HG03108 (cell line): Measurements from ENCODE around the gene ANKRD24.
"Not testable (repeated sequence)": the region's sequence is repeated elsewhere in the genome, so short reads cannot be mapped to it uniquely, and the experiment has no call there.

Experiments used
- ATAC-seq: cut with Tn5 transposase; IDR thresholded peaks from one replicate; pipeline ENCODE4 v1.9.1; 2021; ENCODE audit warnings: moderate library complexity; ENCODE audit not compliant: unreplicated experiment

The ANKRD24 gene

GRCh38 chr19:4173479-4174212 lies 8.8 kb upstream of the ANKRD24 start:
- no peak for ATAC-seq

GRCh38 chr19:4174213-4174894 lies 8.1 kb upstream of the ANKRD24 start:
- no peak for ATAC-seq

- no peak for ATAC-seq
Observed at GRCh38 chr19:4174895-4175668, 7.4 kb upstream of the ANKRD24 start.

GRCh38 chr19:4175669-4175931 lies 6.9 kb upstream of the ANKRD24 start:
- no peak for ATAC-seq

- ATAC-seq = no peak
Observed at GRCh38 chr19:4177146-4177545, 5.3 kb upstream of the ANKRD24 start.

- ATAC-seq = no peak
Observed at GRCh38 chr19:4178990-4179389, 3.5 kb upstream of the ANKRD24 start.

GRCh38 chr19:4181053-4181508 lies 1.4 kb upstream of the ANKRD24 start:
- no peak for ATAC-seq

- no peak for ATAC-seq
Observed at GRCh38 chr19:4183967-4184717, 1.7 kb downstream of the ANKRD24 start.

GRCh38 chr19:4184718-4185352 lies 2.3 kb downstream of the ANKRD24 start:
- ATAC-seq = no peak

- ATAC-seq = no peak
Observed at GRCh38 chr19:4185413-4186086, 3.1 kb downstream of the ANKRD24 start.

GRCh38 chr19:4186087-4186993 lies 3.9 kb downstream of the ANKRD24 start:
- ATAC-seq = no peak

- no peak for ATAC-seq
Observed at GRCh38 chr19:4187313-4188122, 5.0 kb downstream of the ANKRD24 start.

GRCh38 chr19:4189641-4190040 lies 7.2 kb downstream of the ANKRD24 start:
- no peak for ATAC-seq

GRCh38 chr19:4192537-4192936 lies 10.0 kb downstream of the ANKRD24 start:
- not testable (repeated sequence) for ATAC-seq

GRCh38 chr19:4194353-4194752 lies 11.9 kb downstream of the ANKRD24 start:
- ATAC-seq = no peak

GRCh38 chr19:4196009-4196408 lies 13.5 kb downstream of the ANKRD24 start:
- ATAC-seq = no peak

- ATAC-seq = no peak
Observed at GRCh38 chr19:4196587-4197148, 14.2 kb downstream of the ANKRD24 start.

- no peak for ATAC-seq
Observed at GRCh38 chr19:4197228-4197624, 14.7 kb downstream of the ANKRD24 start.
